ENCODE data around the gene KCNN4.
A peak's percentile ranks its signal among the peaks of the same experiment; 100 is the strongest.
"Not testable (repeated sequence)": the region's sequence is repeated elsewhere in the genome, so short reads cannot be mapped to it uniquely, and the experiment has no call there.

Gene KCNN4

DNA sequence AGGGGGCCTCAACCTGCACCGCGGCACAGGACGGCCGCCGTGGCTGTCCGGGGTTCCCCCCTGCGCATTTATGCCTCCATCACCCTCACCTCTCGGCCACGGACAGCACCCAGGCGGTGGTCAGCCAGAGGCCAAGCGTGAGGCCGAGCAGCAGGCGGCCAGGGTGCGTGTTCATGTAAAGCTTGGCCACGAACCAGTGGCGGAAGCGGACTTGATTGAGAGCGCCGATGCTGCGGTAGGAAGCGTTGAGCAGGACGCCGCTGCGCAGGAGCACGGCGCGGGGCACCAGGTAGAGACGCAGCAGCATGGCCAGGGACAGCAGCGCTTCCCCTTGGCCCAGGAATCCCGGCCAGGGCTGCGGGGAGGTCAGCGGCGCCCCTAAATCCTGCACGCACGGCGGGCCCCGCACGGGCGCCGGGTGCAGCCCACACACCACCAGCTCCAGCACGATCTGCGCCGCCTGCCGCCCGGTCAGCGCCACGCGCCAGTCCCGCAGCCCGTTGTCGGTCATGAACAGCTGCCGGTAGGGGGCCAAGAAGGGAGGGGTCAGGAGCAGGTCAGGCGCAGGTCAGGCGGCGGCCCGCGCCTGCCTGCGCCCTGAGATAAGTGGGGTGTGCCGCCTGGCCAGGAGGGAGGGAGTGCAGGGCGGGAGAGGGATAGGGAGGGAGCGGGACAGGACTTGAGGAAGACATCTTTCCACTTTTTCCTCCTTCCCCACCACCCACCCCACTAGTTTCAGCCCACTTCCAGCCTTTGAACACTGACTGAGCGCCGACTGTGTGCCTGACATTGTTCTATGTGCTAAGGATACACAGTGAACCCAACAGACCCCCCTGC, 6.5 kb downstream of the KCNN4 start:
- no peak for DNase-seq (ENCODE audit: low spot score)

DNA sequence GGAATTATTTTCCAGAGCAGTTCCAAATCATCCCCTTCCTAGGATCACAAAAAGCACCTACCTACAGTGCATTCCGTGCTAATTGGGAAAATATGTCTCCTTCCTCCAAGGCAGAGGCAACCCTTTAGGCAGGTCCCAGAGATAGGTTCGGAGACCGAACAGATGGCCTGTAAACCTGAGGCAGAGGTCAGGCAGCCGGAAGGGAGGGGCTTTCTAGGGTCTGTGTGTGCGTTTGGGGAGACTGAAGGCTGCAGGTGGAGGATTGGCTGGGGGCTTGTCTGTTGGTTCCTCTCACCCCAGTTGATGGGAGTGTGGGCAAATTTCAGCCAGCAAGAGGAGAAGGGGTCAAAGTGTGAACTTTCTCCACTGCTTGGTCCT, 7.1 kb downstream of the KCNN4 start:
- no peak for DNase-seq (ENCODE audit: low spot score)

DNA sequence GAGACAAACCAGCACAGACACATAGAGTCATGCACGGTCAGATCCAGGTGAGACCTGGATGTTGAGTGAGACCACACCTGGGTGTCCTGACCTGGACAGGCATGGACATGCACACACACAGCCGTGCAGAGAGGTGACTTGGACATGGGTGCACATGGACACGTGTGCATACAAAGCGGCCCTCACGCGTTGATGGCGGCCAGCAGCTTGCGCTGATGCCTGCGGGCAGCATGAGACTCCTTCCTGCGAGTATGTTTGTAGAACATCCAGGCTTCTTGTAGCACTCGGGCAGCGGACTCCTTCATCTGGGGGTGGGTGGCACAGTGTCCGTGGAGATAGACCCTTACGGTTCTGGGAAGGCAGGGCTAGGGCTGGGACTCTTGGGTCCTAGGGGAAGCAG, 11.5 kb downstream of the KCNN4 start:
- no peak for DNase-seq (ENCODE audit: low spot score)

DNA sequence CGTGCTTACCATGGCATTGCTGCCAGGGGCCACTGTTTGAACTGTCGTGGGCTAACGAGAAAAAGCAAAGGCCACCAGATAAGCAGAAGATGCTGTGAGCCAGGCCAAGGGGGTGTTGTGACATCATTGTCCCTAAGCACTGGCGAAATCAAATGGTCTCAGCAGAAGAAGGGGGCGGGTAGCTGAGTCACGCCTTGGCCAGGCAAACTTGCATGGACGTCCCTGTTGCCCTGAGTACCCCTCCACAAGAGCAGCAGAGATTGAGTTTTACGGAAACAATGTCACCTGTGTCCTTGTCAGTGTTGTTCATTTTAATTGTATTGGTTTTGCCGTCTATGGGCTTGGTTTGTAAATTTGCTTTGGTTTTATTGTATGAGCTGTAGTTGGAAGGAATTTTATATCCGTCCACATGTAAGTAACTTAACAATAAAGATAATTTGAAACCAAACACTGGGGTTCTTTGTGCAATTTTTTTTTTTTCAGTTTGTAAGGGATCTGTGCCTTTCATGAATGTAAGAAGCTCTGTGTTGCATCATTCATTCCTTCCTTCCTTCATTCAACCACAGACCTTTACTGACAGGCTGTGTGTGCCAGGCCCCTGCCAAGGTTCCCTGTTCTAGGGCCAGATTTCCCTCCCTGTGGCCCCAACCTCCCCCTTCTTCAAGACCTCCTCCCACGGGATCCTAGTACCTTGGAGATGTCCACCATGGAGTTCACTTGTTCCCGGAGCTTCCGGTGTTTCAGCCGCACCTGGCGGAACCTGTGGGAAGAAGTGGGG, 12.3 kb downstream of the KCNN4 start:
- no peak for DNase-seq (ENCODE audit: low spot score)

DNA sequence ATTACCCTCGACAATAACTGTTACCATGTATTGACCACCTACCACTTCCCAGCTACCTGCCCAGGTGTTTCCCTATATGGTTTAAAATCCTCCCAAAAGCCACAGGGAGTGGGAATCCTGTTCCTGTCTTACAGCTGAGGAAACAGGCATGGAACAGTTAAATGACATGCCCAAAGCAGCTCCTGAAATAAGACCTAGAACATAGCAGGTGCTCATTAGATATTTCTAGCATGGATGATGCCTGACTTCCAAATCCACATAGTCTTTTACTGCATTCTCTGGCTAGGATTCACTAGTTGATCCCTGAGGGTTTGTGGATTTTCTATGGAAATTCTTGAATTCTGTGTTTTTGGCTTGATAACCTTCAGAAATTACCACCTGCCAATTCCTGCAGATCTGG, 13.0 kb downstream of the KCNN4 start:
- no peak for DNase-seq (ENCODE audit: low spot score)

DNA sequence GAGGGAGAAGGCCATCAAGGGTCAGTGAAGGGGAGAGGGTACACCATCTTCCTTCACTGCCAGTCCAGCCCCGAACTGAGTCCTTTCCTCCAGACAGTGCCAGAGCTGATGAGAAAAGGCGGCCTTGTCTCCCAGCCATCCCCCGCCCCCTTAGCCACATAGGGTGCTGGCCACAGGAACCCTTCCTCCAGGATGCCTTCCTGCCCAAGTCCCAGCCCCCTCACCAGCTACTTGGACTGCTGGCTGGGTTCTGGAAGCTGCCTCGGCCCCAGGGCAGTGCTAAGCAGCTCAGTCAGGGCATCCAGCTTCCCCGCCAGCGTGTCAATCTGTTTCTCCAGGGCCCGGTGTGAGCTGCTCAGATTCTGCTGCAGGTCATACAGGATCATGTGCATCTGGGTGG, 13.5 kb downstream of the KCNN4 start:
- no peak for DNase-seq (ENCODE audit: low spot score)

DNA sequence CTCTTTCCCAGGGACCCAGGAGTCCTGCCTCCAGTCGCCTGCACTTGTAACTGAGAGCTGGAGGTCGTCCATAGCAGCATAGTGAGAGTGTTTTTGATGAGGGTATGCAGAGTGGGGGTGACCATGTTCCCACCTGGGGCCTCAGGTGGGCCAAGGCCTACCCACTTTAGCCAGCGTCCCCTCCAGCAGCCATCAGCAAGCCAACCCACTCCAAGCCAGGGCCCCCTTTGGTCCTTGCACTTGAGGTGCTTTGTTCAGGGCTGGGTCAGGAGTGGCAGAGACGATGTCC, 14.1 kb downstream of the KCNN4 start:
- no peak for DNase-seq (ENCODE audit: low spot score)

DNA sequence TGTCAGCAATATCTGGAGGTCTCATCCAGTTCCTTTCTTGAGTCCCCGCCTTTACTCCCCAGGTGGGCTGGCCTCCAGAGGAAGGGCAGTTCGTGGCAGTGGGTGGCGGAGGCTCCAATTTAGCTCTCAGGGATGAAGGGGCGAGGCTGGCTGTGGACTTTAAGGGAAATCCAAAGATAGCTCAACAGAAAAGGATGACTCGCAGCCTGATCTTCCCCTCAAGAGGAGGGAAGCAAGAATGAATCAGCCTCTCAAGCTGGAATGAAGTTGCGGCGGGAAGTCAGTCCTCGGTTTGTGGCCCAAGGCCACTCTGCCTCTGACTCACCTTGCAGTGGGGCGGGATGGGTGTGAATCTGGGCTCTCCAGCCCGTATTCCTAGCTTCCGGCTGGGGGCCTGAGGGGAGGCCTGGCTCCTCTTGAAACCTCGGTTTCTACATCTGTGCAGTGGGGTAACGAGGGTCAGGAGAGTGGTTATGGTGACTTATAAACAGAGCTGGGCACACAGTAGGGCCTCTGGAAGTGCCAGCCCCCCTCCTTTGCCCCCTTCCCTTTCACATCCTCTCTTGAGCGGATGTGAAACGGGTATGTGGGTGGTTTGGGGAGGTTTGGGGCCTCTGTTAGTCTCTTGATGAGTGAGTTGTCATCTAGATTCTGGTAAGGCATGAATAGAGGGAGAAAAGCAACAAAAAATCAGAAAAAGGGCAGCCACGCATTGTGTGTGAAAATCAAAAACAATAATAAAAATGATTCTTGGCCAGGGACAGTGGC, 15.5 kb downstream of the KCNN4 start:
- DNase-seq (ENCODE audit: low spot score) = peak; percentile 93

DNA sequence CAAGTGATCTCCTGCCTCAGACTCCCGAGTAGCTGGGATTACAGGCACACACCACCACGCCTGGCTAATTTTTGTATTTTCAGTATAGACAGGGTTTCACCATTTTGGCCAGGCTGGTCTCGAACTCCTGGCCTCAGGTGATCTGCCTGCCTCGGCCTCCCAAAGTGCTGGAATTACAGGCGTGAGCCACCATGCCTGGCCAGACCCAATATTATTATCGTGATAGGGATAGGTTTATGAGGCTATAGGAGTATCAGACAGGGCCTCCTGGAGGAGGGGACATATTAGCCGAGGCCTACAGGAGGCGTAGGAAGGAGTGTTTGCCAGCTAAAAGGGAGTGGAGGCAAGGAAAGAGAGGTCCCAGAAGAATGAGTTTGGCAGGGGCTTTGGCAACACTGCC, 16.1 kb downstream of the KCNN4 start:
- DNase-seq (ENCODE audit: low spot score) = not testable (repeated sequence)

DNA sequence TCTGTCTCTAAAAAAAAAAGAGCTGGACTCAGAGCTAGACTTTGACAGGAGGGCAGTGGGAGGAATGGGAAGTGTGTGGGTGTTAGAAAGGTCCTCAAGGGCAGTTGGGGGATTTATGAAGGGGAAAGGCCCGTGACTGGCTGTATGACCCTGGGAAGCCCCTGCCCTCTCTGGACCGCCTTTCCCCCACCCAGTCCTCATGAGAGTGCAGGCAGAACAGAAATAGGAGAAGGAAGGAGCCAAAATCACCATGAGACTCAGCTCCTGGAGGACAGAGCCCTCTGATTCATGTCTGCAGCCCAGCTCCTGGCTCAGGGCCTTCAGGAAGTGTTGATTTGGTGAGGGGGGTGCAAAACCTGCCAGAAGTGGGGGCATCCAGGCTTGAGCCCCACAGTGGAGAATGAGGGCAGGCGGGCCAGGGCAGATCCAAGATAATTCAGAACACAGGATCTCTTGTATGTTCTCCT, 17.3 kb downstream of the KCNN4 start:
- no peak for DNase-seq (ENCODE audit: low spot score)

DNA sequence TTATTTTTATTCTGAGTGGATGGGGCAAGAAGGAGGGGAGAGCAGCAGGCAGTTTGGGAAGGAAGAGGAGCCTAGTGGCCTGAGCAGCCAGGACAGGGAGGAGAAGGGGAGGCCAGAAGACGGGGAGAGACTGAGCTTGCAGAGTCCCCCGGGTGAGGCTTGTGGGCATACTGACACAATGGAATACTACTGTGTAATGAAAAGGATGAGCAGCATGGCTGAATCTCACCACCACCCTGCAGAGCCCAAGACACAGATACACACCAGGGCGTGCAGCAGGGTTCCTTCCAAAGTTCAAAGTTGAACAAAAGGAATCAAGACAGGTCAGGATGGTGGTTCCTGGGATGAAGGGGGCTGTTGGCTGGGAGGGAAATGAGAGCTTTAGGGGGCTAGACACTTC, 18.0 kb downstream of the KCNN4 start:
- no peak for DNase-seq (ENCODE audit: low spot score)

DNA sequence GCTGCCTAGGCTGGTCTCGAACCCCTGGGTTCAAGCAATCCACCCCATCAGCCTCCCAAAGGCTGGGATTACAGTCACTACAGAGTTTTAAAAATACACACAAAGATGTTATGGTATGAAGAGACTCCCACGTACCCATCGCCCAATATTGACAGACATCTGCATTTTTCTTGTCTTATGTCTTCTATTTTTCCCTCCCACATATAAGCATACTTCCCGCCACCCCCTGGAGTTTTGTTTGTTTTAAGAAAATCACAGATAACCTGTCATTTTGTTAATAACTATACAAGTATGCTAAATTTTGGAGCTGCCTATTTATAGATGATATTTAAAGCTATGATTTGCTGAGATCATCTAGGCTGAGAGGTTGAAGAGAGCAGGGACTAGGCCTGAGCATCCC, 19.8 kb downstream of the KCNN4 start:
- no peak for DNase-seq (ENCODE audit: low spot score)

DNA sequence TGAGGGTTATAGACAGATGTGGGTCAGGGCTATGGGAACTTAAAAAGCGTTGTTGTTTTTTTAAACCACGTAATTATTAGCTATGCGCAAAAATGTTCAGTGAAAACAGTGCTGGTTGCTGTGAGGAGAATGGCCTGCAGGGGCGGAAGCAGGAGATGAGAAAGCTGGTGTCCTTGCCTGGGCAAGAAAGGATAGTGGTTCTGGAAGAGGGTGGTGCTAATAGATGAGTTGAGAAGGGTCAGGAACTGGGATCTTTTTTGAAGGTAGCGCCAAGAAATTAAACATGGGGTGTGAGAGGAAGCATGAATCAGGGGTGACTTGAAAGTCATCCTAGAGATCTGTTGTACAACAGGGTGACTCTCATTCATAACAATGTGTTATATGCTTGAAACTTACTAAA, 21.3 kb downstream of the KCNN4 start:
- DNase-seq (ENCODE audit: low spot score) = peak; percentile 74

DNA sequence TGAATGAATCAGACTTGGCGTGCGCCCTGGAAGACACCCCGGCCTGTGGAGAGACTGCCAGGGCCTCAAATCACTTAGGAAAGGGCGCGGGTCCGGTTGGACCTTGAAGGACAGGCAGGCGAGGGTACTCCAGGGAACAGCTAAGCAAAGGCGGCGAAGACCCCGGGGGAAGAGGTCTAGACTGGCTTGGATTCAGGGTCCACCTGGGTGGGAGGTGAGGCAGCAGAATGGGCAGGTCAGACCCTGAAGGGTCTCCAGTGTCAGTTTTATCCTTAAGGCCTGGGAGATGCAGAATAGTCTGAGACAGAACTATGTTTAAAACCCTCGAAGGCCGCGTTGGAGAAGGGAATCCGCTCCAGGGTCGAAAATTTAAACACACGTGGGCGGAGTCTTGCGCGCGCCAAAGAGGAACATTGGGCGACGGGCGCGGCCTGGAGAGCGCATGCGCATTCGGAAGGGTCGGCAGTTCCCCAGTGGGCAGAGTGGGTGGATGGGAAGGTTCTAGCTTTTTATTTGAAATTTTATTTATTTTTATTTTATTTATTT, 25.4 kb downstream of the KCNN4 start:
- DNase-seq (ENCODE audit: low spot score) = peak; percentile 87

DNA sequence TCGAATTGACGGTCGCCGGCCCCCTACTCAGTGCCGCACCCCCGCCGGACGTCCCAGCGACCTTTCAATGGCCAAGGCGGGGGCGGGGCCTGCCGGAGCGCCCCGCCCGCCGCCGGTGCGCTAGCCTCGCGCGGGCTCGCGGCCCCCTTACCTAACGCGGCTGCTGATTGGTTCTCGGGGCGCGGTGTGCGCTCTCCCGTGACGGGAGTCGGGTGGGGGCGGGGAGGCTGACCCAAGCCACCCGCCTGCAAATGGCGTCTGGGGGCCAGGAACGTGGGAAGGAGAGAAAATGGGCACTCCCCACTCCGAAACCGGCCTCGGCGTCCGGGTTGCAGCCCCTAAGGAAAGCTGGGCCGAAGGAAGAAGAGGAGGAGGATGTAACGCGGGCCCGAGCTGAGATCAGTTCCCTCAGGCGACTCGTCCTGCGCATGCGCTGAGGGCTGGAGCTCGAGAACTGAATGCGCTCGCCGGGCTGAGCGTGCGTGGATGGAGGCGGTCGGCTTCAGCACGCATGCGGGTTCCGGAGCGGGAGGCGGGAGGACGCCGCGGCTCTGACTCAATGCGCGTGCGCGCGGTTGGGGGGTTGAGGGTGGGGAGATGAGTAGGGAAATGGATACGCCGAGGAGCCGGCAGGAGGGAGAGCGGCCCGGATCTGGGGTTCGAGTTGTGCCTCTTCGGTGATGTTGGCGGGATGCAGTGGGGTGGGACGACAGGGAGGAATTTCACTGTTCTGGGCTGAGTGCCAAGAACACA, 26.1 kb downstream of the KCNN4 start, which contains the start of gene SMG9:
Gene SMG9 (minus strand): TSS at position 460 of the 753 bp plus-strand sequence. CDS start 4,221 bp downstream, outside the sequence.
- peak; percentile 96 for DNase-seq (ENCODE audit: low spot score)

DNA sequence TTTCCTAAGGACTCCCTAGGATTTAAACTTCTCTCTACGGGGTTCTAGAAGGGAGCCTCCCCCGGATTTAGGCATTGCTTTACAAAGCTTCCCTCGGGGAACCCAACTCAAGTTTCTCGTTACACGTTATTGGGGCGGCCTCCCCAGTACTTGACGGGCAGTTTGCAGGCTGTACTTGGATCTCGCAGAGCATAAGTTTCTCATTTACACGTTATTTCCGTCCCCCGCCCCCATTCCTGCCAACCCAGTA, 26.6 kb downstream of the KCNN4 start:
- DNase-seq (ENCODE audit: low spot score) = no peak

DNA sequence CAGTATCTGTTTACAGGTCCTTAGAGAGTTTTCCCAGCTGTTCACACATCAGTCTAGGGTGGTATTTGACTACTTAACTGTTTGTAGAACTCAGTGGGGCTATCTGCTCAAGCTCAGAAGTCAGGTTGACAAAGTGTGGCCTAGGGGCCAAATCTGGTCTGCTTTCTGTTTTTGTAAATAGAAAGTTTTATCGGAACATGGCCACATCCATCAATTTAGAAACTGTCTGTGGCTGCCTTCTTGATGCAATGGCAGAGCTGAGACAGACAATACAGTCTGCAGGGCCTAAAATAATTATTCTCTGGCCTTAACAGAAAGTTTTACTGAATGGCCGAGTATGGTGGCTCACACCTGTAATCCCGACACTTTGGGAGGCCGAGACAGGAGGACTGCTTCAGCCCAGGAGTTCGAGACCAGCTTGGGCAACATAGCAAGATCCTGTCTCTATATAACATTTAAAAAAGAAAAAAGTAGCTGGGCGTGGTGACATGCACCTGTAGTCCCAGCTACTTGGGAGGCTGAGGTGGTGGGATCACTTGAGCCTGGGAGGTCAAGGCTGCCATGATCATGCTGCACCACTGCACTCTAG, 28.4 kb downstream of the KCNN4 start:
- DNase-seq (ENCODE audit: low spot score) = no peak

DNA sequence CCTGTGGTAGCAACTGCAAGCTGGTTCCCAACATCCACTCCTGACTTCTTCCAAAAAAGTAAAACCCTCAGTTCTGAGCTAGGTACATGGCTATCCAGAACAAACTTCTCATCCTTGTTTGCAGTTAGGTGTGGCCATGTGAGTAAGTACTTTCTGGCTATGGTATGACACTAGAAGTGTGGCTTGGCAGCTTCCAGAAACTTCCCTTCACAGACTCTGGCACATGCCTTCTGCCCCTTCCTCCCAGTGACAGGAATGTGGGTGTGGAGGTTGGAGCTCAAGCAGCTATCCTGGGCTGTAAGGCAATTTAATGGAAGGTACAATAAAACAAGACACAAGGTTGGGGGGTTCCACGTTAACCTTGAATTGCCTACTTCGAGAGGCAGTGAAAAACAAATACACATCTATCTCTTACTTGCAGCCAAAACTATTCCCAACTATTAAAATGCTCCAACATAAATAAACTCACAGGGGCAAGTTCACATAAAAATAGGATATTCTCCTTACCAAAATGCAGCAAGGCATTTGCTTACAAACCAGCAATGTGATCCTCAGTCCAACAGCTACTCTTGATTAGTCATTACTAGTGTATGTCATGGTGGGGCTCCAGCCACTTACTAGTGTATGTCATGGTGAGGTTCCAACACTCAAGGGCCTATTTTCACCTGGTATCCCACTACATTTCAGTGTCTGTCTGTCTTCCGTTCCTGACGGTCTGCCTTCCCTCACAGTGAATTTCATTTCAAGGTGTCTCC, 29.1 kb downstream of the KCNN4 start:
- DNase-seq (ENCODE audit: low spot score) = no peak

DNA sequence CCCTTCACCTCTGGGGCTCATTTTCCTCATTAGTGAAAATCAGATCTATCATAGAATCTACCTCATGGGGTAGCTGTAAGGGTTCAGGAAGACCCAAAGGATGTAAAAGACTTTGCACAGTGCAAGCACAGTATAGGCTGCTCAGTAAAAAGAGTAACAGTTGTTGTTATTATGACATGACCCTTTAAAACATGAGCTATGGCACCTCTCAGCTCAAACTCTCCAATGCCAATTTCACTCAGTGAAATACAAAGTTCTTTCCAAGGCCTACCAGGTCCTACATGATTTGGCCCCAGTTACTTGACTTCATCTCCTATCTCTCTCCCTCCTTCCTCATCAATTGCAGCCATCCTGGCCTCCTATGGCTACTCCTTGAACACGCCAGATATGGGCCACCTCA, 30.9 kb downstream of the KCNN4 start:
- no peak for DNase-seq (ENCODE audit: low spot score)

DNA sequence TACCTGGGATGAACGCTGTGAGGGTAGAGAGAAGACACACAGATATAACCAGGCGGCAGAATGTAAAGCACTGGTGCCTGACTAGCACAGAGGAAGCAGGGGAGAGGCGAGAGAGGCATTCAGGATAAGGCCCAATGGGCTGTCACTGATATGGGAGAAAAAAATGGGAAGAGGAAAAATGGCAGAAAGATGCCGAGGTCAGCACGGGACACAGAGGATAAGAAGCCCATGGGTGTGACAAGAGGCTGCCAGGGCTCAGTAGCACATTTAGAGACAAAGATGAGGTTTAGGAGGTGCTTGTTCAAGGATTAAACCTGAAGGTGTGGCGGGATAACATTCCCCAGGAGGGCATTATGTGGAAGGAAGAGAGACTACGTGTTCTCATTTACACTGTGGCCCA, 31.6 kb downstream of the KCNN4 start:
- no peak for DNase-seq (ENCODE audit: low spot score)

DNA sequence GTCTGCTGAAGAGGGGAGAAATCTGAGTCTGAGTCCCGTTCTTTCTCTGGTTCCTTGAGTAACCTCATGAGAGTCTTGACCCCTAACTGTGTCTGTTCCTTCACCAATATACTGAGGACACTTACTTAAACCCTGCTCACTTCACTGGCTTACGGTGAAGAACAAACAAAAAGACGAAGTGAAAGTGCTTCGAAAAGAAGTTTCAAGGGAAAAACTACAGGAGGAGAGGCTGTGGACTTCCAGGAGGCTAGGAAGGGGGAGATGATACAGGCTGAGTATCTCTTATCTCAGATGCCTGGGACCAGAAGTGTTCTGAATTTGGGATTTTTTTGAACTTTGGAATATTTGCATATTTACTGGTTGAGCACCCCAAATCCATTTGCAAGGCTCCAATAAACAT, 32.1 kb downstream of the KCNN4 start:
- no peak for DNase-seq (ENCODE audit: low spot score)

Measured in SW480 (cell line).